DOHH2 (cell line): ENCODE results near the gene NAA60.
"Not testable (repeated sequence)": the region's sequence is repeated elsewhere in the genome, so short reads cannot be mapped to it uniquely, and the experiment has no call there.

Source experiments
- H3F3A ChIP-seq: fragments of 200-600 bp; sonication (generic), shearing (Covaris generic); 2 replicates; pipeline ENCODE4 v1.6.0; 2016; ENCODE audit warnings: antibody characterized with exemption, mild to moderate bottlenecking; ENCODE audit not compliant: control insufficient read depth, insufficient read depth
- H3K27ac ChIP-seq: fragments of 200-600 bp; sonication (generic); 2 replicates; pipeline ENCODE4 v1.5.1; 2014; ENCODE audit warnings: low read depth, mild to moderate bottlenecking, low read length, moderate library complexity
- H3K27me3 ChIP-seq: fragments of 200-600 bp; sonication (generic); 2 replicates; pipeline ENCODE4 v1.6.1; 2014; ENCODE audit warnings: mild to moderate bottlenecking, low read length, mixed read lengths; ENCODE audit not compliant: control insufficient read depth
- H3K36me3 ChIP-seq: fragments of 200-600 bp; sonication (generic); 2 replicates; pipeline ENCODE4 v1.6.1; 2014; ENCODE audit warnings: mild to moderate bottlenecking, low read length, moderate library complexity, mixed read lengths; ENCODE audit not compliant: control insufficient read depth
- H3K4me1 ChIP-seq: fragments of 200-600 bp; sonication (generic); 2 replicates; pipeline ENCODE4 v1.6.1; 2014; ENCODE audit warnings: mild to moderate bottlenecking, low read length, mixed read lengths; ENCODE audit not compliant: control insufficient read depth
- H3K4me2 ChIP-seq: fragments of 200-600 bp; sonication (generic); 2 replicates; pipeline ENCODE4 v1.6.0; 2014; ENCODE audit warnings: mild to moderate bottlenecking, low read length, moderate library complexity
- H3K4me3 ChIP-seq: fragments of 200-600 bp; sonication (generic); 2 replicates; pipeline ENCODE4 v1.5.1; 2014; ENCODE audit warnings: mild to moderate bottlenecking, low read length, mixed read lengths
- H3K79me2 ChIP-seq: fragments of 200-600 bp; sonication (generic); 2 replicates; pipeline ENCODE4 v1.6.1; 2014; ENCODE audit warnings: mild to moderate bottlenecking, low read length, mixed read lengths; ENCODE audit not compliant: control insufficient read depth
- H3K9me2 ChIP-seq: fragments of 200-600 bp; sonication (generic); replicated peaks from 2 replicates; pipeline ENCODE4 v1.6.1; 2014; ENCODE audit warnings: mild to moderate bottlenecking, low read length, mixed read lengths; ENCODE audit not compliant: control insufficient read depth
- H3K9me3 ChIP-seq: fragments of 200-600 bp; sonication (generic); 2 replicates; pipeline ENCODE4 v1.6.1; 2014; ENCODE audit warnings: antibody characterized with exemption, low read length, mixed read lengths; ENCODE audit not compliant: control insufficient read depth, insufficient read depth
- H4K20me1 ChIP-seq: fragments of 200-600 bp; sonication (generic); 2 replicates; pipeline ENCODE4 v1.6.0; 2014; ENCODE audit warnings: low read depth, mild to moderate bottlenecking, antibody characterized with exemption, low read length, moderate library complexity; ENCODE audit not compliant: control insufficient read depth, insufficient read depth
- EZH2phosphoT487 ChIP-seq: fragments of 200-600 bp; sonication (generic); IDR thresholded peaks from 2 replicates; pipeline ENCODE4 v1.6.1; 2017; ENCODE audit warnings: borderline replicate concordance, mild to moderate bottlenecking, antibody characterized with exemption, low read length, moderate library complexity, mixed read lengths
- TF ChIP-seq, protein P1 (sequence below): fragments of 200-600 bp; sonication (generic); IDR thresholded peaks from one replicate; pipeline ENCODE4 v1.5.1; 2014; ENCODE audit warnings: antibody characterized with exemption, mild to moderate bottlenecking, low read depth, low read length; ENCODE audit not compliant: poor library complexity, severe bottlenecking

The NAA60 gene

DNA sequence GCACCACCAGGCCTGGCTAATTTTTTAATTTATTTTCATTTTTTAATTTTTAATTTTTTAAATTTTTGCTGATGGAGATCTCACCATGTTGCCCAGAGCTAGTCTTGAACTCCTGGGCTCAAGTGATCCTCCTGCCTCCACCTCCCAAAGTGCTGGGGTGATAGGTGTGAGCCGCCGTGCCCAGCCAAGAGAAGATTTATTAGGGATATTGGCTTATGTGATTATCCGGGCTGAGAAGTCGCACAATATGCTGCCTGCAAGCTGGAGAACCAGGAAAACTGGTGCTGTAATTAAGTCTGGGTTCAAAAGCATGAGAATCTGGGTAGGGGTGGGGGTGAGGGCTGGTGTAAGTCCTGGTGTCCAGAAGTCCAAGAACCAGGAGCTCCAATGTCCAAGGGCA, 54.3 kb downstream of the NAA60 start:
- peaks cover 5% of the 10 kb centered on the region; the same call in 1 of the 2 replicates for H3F3A ChIP-seq
- no peak overlapping the region for H3K4me3 ChIP-seq
- no peaks in the 10 kb centered on the region for H4K20me1 ChIP-seq
- no peaks in the 10 kb centered on the region for H3K9me3 ChIP-seq
- no peak overlapping the region for H3K27ac ChIP-seq
- H3K9me2 ChIP-seq = no peaks in the 10 kb centered on the region
- H3K4me2 ChIP-seq = no peak overlapping the region
- H3K27me3 ChIP-seq = no peaks in the 10 kb centered on the region
- no peak for TF ChIP-seq EZH2phosphoT487
- TF ChIP-seq, protein P1, sequence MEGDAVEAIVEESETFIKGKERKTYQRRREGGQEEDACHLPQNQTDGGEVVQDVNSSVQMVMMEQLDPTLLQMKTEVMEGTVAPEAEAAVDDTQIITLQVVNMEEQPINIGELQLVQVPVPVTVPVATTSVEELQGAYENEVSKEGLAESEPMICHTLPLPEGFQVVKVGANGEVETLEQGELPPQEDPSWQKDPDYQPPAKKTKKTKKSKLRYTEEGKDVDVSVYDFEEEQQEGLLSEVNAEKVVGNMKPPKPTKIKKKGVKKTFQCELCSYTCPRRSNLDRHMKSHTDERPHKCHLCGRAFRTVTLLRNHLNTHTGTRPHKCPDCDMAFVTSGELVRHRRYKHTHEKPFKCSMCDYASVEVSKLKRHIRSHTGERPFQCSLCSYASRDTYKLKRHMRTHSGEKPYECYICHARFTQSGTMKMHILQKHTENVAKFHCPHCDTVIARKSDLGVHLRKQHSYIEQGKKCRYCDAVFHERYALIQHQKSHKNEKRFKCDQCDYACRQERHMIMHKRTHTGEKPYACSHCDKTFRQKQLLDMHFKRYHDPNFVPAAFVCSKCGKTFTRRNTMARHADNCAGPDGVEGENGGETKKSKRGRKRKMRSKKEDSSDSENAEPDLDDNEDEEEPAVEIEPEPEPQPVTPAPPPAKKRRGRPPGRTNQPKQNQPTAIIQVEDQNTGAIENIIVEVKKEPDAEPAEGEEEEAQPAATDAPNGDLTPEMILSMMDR = no peak
- H3K36me3 ChIP-seq = no peaks in the 10 kb centered on the region
- peaks cover 34% of the 10 kb centered on the region for H3K4me1 ChIP-seq
- H3K79me2 ChIP-seq = peaks cover 10% of the 10 kb centered on the region

DNA sequence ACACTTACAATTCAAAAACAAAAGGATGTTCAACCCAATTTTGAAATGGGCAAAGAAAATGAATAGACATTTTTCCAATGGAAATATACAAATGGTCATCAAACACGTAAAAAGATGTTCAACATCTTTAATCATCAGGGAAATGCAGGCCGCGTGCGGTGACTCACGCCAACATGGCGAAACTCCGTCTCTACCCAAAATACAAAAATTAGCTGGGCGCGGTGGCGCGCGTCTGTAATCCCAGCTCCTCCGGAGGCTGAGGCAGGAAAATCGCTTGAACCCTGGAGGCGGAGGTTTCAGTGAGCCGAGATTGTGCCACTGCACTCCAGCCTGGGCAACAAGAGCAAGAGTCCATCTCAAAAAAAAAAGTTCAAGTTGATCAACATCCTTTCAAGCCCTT, 55.5 kb downstream of the NAA60 start:
- no peak for TF ChIP-seq EZH2phosphoT487
- TF ChIP-seq, protein P1 = no peak
- H3K27ac ChIP-seq = peak overlapping the region; percentile 43; the same call in 1 of the 2 replicates
- H3K36me3 ChIP-seq = no peaks in the 10 kb centered on the region
- H3K4me3 ChIP-seq = 0 out of 2 replicates have a peak overlapping the region, but pooled peaks have one; percentile 91
- no peaks in the 10 kb centered on the region for H4K20me1 ChIP-seq
- H3K79me2 ChIP-seq = peaks cover 10% of the 10 kb centered on the region
- peaks cover 34% of the 10 kb centered on the region for H3K4me1 ChIP-seq
- no peaks in the 10 kb centered on the region for H3K9me2 ChIP-seq
- H3K9me3 ChIP-seq = no peaks in the 10 kb centered on the region
- peaks cover 5% of the 10 kb centered on the region; the same call in 1 of the 2 replicates for H3F3A ChIP-seq
- no peaks in the 10 kb centered on the region for H3K27me3 ChIP-seq
- peak overlapping the region; percentile 67 for H3K4me2 ChIP-seq

DNA sequence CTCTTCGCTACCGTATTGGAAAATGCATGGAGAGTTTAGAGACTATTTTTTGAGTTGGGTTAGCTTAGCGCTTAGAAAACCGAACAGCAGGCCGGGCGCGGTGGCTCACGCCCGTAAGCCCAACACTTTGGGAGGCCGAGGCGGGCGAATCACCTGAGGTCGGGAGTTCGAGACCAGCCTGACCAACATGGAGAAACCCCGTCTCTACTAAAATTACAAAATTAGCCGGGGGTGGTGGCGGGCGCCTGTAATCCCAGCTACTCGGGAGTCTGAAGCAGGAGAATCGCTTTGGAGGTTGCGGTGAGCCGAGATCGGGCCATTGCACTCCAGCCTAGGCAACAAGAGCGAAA, 57.9 kb downstream of the NAA60 start:
- not testable (repeated sequence) for H3K27ac ChIP-seq, H3K9me2 ChIP-seq, H3K36me3 ChIP-seq, H4K20me1 ChIP-seq, H3K27me3 ChIP-seq, H3K9me3 ChIP-seq, H3F3A ChIP-seq
- Histone ChIP-seq H3K4me1 (peaks cover 34% of the 10 kb centered on the region), H3K79me2 (peaks cover 10% of the 10 kb centered on the region), H3K4me3 (peak overlapping the region; percentile 91), H3K4me2 (peak overlapping the region; percentile 67)

DNA sequence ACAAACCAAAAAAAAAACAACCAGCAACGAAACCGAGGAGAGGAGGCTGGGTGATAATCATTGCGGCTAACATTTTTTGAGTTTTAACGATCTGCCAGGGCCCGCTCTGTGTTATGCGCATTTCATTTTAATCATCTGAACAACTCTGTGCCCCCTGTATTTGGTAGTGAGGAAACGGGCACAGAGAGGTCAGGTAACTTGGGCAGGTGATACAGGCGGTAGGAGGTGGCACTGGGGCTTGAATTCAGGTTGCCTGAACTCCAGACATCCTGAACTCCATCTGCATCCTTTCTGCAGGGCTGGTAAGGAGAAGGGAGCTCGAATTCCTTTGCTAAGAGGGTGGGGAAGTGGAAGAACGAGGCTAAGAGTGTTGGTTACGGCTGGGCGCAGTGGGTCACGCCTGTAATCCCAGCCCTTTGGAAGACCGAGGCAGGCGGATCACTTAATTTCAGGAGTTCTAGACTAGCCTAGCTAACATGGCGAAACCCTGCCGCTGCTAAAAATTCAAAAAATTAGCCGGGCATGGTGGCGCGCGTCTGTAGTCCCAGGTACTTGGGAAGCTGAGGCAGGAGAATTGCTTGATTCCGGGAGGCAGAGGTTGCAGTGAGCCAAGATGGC, 58.4 kb downstream of the NAA60 start:
- Histone ChIP-seq H3K9me2 (no peaks in the 10 kb centered on the region), H3K27ac (no peak overlapping the region), H3K4me3 (peak overlapping the region; percentile 91), H4K20me1 (no peaks in the 10 kb centered on the region), H3F3A (peaks cover 5% of the 10 kb centered on the region; the same call in 1 of the 2 replicates), H3K79me2 (peaks cover 10% of the 10 kb centered on the region), H3K36me3 (no peaks in the 10 kb centered on the region), H3K27me3 (no peaks in the 10 kb centered on the region), H3K4me2 (peak overlapping the region; percentile 67), H3K4me1 (peaks cover 34% of the 10 kb centered on the region), H3K9me3 (no peaks in the 10 kb centered on the region)
- TF ChIP-seq, protein P1 = no peak
- TF ChIP-seq EZH2phosphoT487 = no peak
